ENCODE results near the gene POLD1. TPM values are rescaled to one million over a fixed set of nuclear protein-coding genes. Genes with fewer than 3 reads are reported as not detected.

POLD1 gene
- polyA plus RNA-seq, 3 donors, result 9.3 to 22.4 (median 15.6) TPM

DNA sequence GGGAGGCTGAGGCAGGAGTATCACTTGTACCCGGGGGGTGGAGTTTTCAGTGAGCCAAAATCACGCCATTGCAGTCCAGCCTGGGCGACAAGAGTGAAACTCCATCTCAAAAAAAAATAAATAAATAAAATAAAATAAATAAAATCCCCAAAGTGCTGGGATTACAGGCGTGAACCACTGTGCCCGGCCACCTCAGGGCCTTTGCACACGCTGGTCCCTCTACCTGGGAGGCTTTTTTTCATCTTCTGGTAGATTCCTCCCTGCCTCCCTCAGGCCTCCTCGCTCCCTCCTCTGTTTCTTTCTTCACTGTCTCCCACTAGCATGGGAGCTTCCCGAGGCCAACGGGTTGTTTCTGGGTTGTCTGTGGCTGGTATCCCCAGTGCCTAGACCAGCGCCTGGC is 63.6 kb downstream of the POLD1 start:
- Histone ChIP-seq H2AFZ (ENCODE audit: insufficient read depth, low read depth, low read length, poor library complexity, severe bottlenecking) (no peak overlapping the region), H4K20me1 (ENCODE audit: insufficient read depth, low read length) (no peaks in the 10 kb centered on the region), H3K9me3 (replicated peaks in 1 of 2; ENCODE audit: control insufficient read depth in 1 of 2, insufficient read depth in 1 of 2, low read length in 2 of 2) (no peaks in the 10 kb centered on the region), H3K4me3 (replicated peaks in 1 of 3; ENCODE audit: low read depth in 2 of 3, low read length in 3 of 3) (no peak overlapping the region), H3K4me2 (replicated peaks; ENCODE audit: extremely low read depth, low read length, poor library complexity, severe bottlenecking) (no peak overlapping the region), H3K27me3 (ENCODE audit: control insufficient read depth in 2 of 2, insufficient read depth in 2 of 2, low read length in 2 of 2) (peaks cover 0 to 2% of the 10 kb centered on the region in 2 donors), H3K9ac (ENCODE audit: insufficient read depth, low read length, poor library complexity, severe bottlenecking) (no peak overlapping the region), H3K79me2 (ENCODE audit: insufficient read depth, low read length) (no peaks in the 10 kb centered on the region), H3K4me1 (ENCODE audit: control insufficient read depth in 1 of 2, insufficient read depth in 2 of 2, low read length in 2 of 2) (no peaks in the 10 kb centered on the region), H3K27ac (ENCODE audit: low read depth in 1 of 2, low read length in 2 of 2) (no peak overlapping the region), H3K36me3 (replicated peaks in 1 of 2; ENCODE audit: control insufficient read depth in 1 of 2, insufficient read depth in 2 of 2, low read length in 2 of 2) (no peaks in the 10 kb centered on the region)
- TF ChIP-seq CTCF (IDR thresholded peaks at IDR 0.05), result no peak
- no peaks in the 10 kb centered on the region for H3K36me3 Mint-ChIP-seq
- H3K27me3 Mint-ChIP-seq (ENCODE audit: low read depth in 3 of 3), result peaks cover 4 to 12% (median 10%) of the 10 kb centered on the region in 3 donors
- intact Hi-C loops (cut with micrococcal nuclease), result no loop called here
- H3K27ac Mint-ChIP-seq, result no peak overlapping the region
- no peaks in the 10 kb centered on the region for H3K4me1 Mint-ChIP-seq
- peaks cover 0 to 7% (median 4%) of the 10 kb centered on the region in 7 donors for H3K9me3 Mint-ChIP-seq
- H3K4me3 Mint-ChIP-seq, result no peak overlapping the region
- WGBS (ENCODE audit: insufficient coverage), result 94% methylated on average over 5 of the region's 10 CpGs
- DNase-seq, result no peak

GRCh38 chr19:50449236-50449899 is 65.2 kb downstream of the POLD1 start:
- peaks cover 0 to 7% (median 4%) of the 10 kb centered on the region in 7 donors for H3K9me3 Mint-ChIP-seq
- Histone ChIP-seq H3K9ac (ENCODE audit: insufficient read depth, low read length, poor library complexity, severe bottlenecking) (no peak overlapping the region), H3K36me3 (replicated peaks in 1 of 2; ENCODE audit: control insufficient read depth in 1 of 2, insufficient read depth in 2 of 2, low read length in 2 of 2) (no peaks in the 10 kb centered on the region), H2AFZ (ENCODE audit: insufficient read depth, low read depth, low read length, poor library complexity, severe bottlenecking) (no peak overlapping the region), H3K27ac (ENCODE audit: low read depth in 1 of 2, low read length in 2 of 2) (no peak overlapping the region), H3K4me1 (ENCODE audit: control insufficient read depth in 1 of 2, insufficient read depth in 2 of 2, low read length in 2 of 2) (no peaks in the 10 kb centered on the region), H4K20me1 (ENCODE audit: insufficient read depth, low read length) (no peaks in the 10 kb centered on the region), H3K79me2 (ENCODE audit: insufficient read depth, low read length) (no peaks in the 10 kb centered on the region), H3K27me3 (ENCODE audit: control insufficient read depth in 2 of 2, insufficient read depth in 2 of 2, low read length in 2 of 2) (peaks cover 0 to 2% of the 10 kb centered on the region in 2 donors), H3K4me2 (replicated peaks; ENCODE audit: extremely low read depth, low read length, poor library complexity, severe bottlenecking) (no peak overlapping the region), H3K4me3 (replicated peaks in 1 of 3; ENCODE audit: low read depth in 2 of 3, low read length in 3 of 3) (no peak overlapping the region), H3K9me3 (replicated peaks in 1 of 2; ENCODE audit: control insufficient read depth in 1 of 2, insufficient read depth in 1 of 2, low read length in 2 of 2) (no peaks in the 10 kb centered on the region)
- no peak overlapping the region for H3K4me3 Mint-ChIP-seq
- intact Hi-C loops (cut with micrococcal nuclease), result no loop called here
- 82% methylated on average over 9 of the region's 14 CpGs for WGBS (ENCODE audit: insufficient coverage)
- DNase-seq, result no peak
- H3K27me3 Mint-ChIP-seq (ENCODE audit: low read depth in 3 of 3), result peaks cover 4 to 12% (median 10%) of the 10 kb centered on the region in 3 donors
- no peak for TF ChIP-seq CTCF (IDR thresholded peaks at IDR 0.05)
- H3K36me3 Mint-ChIP-seq, result no peaks in the 10 kb centered on the region
- H3K27ac Mint-ChIP-seq, result no peak overlapping the region
- H3K4me1 Mint-ChIP-seq, result no peaks in the 10 kb centered on the region

Data from CD14-positive monocyte (primary cell).